K562 (cell line): ENCODE results near the gene SAMD13. TPM values are rescaled to one million over a fixed set of nuclear protein-coding genes. Genes with fewer than 3 reads are reported as not detected.

ENCODE experiments used
- HLTF ChIP-seq: fragments of 450-650 bp; IDR thresholded peaks from 2 replicates; pipeline ENCODE4 v1.6.1; 2016
- ILK ChIP-seq: fragments of 450-650 bp; IDR thresholded peaks from 2 replicates; pipeline ENCODE4 v1.6.1; 2016; ENCODE audit warnings: missing genetic modification characterization, low read depth, mild to moderate bottlenecking, missing compliant biosample characterization, moderate library complexity, borderline replicate concordance
- JUNB ChIP-seq: fragments of 450-650 bp; formaldehyde crosslinking; conservative IDR thresholded peaks from 2 replicates; pipeline ENCODE4 v1.4.0; 2020; ENCODE audit warnings: mild to moderate bottlenecking
- KLF1 ChIP-seq: fragments of 450-650 bp; IDR thresholded peaks from 2 replicates; pipeline ENCODE4 v1.6.1; 2016; ENCODE audit warnings: missing genetic modification characterization, missing compliant biosample characterization
- MED1 ChIP-seq: sonication (generic); formaldehyde crosslinking; IDR thresholded peaks from 2 replicates; pipeline ENCODE4 v1.8.1; 2023; ENCODE audit warnings: missing genetic modification reagents, borderline replicate concordance
- POLR2A ChIP-seq: fragments of 450-650 bp; conservative IDR thresholded peaks from 2 replicates; pipeline ENCODE4 v1.6.1; 2016
- RB1 ChIP-seq: fragments of 450-650 bp; IDR thresholded peaks from 2 replicates; pipeline ENCODE4 v1.6.1; 2017; ENCODE audit warnings: low read depth, mild to moderate bottlenecking
- SMARCA4 ChIP-seq: fragments of 450-650 bp; IDR thresholded peaks from 2 replicates; pipeline ENCODE4 v1.6.1; 2016
- TOE1 ChIP-seq, 2 experiments: fragments of 450-650 bp in 1 of 2; sonication (generic) in 1 of 2; formaldehyde crosslinking in 1 of 2; IDR thresholded peaks; 2 replicates each; pipeline versions ENCODE4 v1.7.1 to v1.8.0; 2016 to 2022; ENCODE audit warnings: borderline replicate concordance in 2 of 2, mild to moderate bottlenecking in 2 of 2, antibody characterized with exemption in 1 of 2, inconsistent platforms in 1 of 2, low read depth in 1 of 2, missing genetic modification reagents in 1 of 2, moderate library complexity in 1 of 2
- ZNF263 ChIP-seq: sonication (generic); formaldehyde crosslinking; IDR thresholded peaks from 2 replicates; pipeline ENCODE4 v1.8.0; 2022; ENCODE audit warnings: mild to moderate bottlenecking, missing genetic modification reagents, borderline replicate concordance
- polyA plus RNA-seq, 8 experiments: library from polyadenylated mRNA; depleted of rRNA in 4 of 8; stranded (reverse) in 5 of 8; unstranded in 3 of 8; fragments of >200 nt; fragmentation: Nextera tagmentation in 2 of 8; fragmentation: Illumina TruSeq in 1 of 8; extraction: Ambion mirVana in 2 of 8; extraction: Trizol in 1 of 8; gene quantifications; 2 replicates each; pipeline versions ENCODE4 v1.2.1 to v1.2.3, GENCODE V29; 2011 to 2014; ENCODE audit warnings: inconsistent platforms in 1 of 8, missing spikeins in 1 of 8
- total RNA-seq, 7 experiments: library from RNA; depleted of rRNA in 6 of 7; stranded (reverse); fragments of >200 nt in 6 of 7; fragmentation: Illumina TruSeq in 2 of 7; extraction: Trizol in 2 of 7; gene quantifications; 2 replicates each; pipeline versions ENCODE4 v1.2.1 to v1.2.3, GENCODE V29; 2011 to 2021; ENCODE audit warnings: low replicate concordance in 1 of 7
- TF ChIP-seq, protein P1 (sequence below): sonication (generic); formaldehyde crosslinking; IDR thresholded peaks from 2 replicates; pipeline ENCODE4 v1.8.0; 2022; ENCODE audit warnings: mild to moderate bottlenecking, missing genetic modification reagents
- TF ChIP-seq, protein P2 (sequence below): fragments of 200-800 bp; sonication (Bioruptor generic); IDR thresholded peaks from 2 replicates; pipeline ENCODE4 v1.6.1; 2017; ENCODE audit warnings: missing genetic modification characterization, missing compliant biosample characterization

SAMD13 gene
- total and polyA plus RNA-seq, 9 of the 15 experiments (the other 6 are each of a cell fraction or from before 2014, with no cell fraction given) = 0.78 to 2.7 (median 1.00) TPM

DNA sequence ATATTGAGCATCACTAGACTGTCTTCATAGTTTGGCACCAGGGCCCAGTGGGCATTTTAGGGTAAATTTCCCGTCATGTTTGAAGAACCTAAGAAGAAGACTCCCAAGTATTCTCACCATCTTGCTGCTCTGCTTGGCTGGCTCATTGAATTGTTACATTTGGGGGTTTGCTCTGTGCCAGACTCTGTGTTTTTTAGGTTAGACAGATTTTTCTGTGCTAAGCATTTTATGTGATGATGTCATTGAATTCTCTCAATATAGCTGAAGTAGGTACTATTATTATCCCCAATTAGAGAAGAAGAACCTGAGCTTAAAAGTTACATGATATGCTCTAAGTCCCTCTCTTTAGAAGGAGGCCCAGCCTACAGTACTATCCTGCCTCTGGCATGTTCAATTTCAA is 68.8 kb downstream of the SAMD13 start (continued):
- no peak for TF ChIP-seq TOE1 (IDR thresholded peaks at IDR 0.05; ENCODE audit: borderline replicate concordance)
- TF ChIP-seq TOE1 (CRISPR knock-in tag; IDR thresholded peaks at IDR 0.05; ENCODE audit: borderline replicate concordance, low read depth) = no peak
- TF ChIP-seq ILK = no peak
- TF ChIP-seq HLTF = no peak
- TF ChIP-seq SMARCA4 = no peak
- no peak for TF ChIP-seq POLR2A
- no peak for TF ChIP-seq ZNF263 (CRISPR knock-in tag)
- no peak for TF ChIP-seq KLF1
- TF ChIP-seq, protein P1, sequence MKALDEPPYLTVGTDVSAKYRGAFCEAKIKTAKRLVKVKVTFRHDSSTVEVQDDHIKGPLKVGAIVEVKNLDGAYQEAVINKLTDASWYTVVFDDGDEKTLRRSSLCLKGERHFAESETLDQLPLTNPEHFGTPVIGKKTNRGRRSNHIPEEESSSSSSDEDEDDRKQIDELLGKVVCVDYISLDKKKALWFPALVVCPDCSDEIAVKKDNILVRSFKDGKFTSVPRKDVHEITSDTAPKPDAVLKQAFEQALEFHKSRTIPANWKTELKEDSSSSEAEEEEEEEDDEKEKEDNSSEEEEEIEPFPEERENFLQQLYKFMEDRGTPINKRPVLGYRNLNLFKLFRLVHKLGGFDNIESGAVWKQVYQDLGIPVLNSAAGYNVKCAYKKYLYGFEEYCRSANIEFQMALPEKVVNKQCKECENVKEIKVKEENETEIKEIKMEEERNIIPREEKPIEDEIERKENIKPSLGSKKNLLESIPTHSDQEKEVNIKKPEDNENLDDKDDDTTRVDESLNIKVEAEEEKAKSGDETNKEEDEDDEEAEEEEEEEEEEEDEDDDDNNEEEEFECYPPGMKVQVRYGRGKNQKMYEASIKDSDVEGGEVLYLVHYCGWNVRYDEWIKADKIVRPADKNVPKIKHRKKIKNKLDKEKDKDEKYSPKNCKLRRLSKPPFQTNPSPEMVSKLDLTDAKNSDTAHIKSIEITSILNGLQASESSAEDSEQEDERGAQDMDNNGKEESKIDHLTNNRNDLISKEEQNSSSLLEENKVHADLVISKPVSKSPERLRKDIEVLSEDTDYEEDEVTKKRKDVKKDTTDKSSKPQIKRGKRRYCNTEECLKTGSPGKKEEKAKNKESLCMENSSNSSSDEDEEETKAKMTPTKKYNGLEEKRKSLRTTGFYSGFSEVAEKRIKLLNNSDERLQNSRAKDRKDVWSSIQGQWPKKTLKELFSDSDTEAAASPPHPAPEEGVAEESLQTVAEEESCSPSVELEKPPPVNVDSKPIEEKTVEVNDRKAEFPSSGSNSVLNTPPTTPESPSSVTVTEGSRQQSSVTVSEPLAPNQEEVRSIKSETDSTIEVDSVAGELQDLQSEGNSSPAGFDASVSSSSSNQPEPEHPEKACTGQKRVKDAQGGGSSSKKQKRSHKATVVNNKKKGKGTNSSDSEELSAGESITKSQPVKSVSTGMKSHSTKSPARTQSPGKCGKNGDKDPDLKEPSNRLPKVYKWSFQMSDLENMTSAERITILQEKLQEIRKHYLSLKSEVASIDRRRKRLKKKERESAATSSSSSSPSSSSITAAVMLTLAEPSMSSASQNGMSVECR (CRISPR knock-in tag) = no peak
- TF ChIP-seq, protein P2, sequence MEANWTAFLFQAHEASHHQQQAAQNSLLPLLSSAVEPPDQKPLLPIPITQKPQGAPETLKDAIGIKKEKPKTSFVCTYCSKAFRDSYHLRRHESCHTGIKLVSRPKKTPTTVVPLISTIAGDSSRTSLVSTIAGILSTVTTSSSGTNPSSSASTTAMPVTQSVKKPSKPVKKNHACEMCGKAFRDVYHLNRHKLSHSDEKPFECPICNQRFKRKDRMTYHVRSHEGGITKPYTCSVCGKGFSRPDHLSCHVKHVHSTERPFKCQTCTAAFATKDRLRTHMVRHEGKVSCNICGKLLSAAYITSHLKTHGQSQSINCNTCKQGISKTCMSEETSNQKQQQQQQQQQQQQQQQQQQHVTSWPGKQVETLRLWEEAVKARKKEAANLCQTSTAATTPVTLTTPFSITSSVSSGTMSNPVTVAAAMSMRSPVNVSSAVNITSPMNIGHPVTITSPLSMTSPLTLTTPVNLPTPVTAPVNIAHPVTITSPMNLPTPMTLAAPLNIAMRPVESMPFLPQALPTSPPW (CRISPR knock-in tag) = no peak
- no peak for TF ChIP-seq MED1 (CRISPR knock-in tag)
- no peak for TF ChIP-seq JUNB (CRISPR knock-in tag)
- no peak for TF ChIP-seq RB1
- TF ChIP-seq, all 486 proteins: peak for 0
